GM23338 (cell line): ENCODE data around the gene TNS1.

Experiments used
- CREB1 ChIP-seq: fragments of 250-450 bp; sonication (Bioruptor Pico); IDR thresholded peaks from 2 replicates; pipeline ENCODE4 v1.5.0; 2020; ENCODE audit warnings: low read depth, mild to moderate bottlenecking, moderate library complexity
- EZH2 ChIP-seq: fragments of 200-600 bp; sonication (generic); IDR thresholded peaks from one replicate; pipeline ENCODE4 v1.8.0; 2017; ENCODE audit warnings: antibody characterized with exemption, mild to moderate bottlenecking, low read depth; ENCODE audit not compliant: unreplicated experiment
- EZH2phosphoT487 ChIP-seq: fragments of 200-600 bp; sonication (generic); IDR thresholded peaks from one replicate; pipeline ENCODE4 v1.8.1; 2018; ENCODE audit warnings: antibody characterized with exemption; ENCODE audit not compliant: unreplicated experiment
- JUNB ChIP-seq: IDR thresholded peaks from one replicate; pipeline ENCODE4 v1.6.1; 2016; ENCODE audit warnings: antibody characterized with exemption; ENCODE audit not compliant: unreplicated experiment
- NANOG ChIP-seq: IDR thresholded peaks from 2 replicates; pipeline ENCODE4 v1.6.1; 2016; ENCODE audit warnings: antibody characterized with exemption, borderline replicate concordance
- POLR2AphosphoS5 ChIP-seq: IDR thresholded peaks from 2 replicates; pipeline ENCODE4 v1.6.1; 2016; ENCODE audit warnings: antibody characterized with exemption, low read depth
- STAT1 ChIP-seq: IDR thresholded peaks from one replicate; pipeline ENCODE4 v1.6.1; 2016; ENCODE audit warnings: antibody characterized with exemption; ENCODE audit not compliant: unreplicated experiment
- ZNF462 ChIP-seq: fragments of 250-450 bp; sonication (Bioruptor Pico); IDR thresholded peaks from 2 replicates; pipeline ENCODE4 v1.5.0; 2020; ENCODE audit warnings: mild to moderate bottlenecking, moderate library complexity
- TF ChIP-seq, protein P1 (sequence below): IDR thresholded peaks from one replicate; pipeline ENCODE4 v1.6.1; 2018; ENCODE audit warnings: antibody characterized with exemption; ENCODE audit not compliant: unreplicated experiment
- TF ChIP-seq, protein P2 (sequence below), 2 experiments: fragments of 200-600 bp in 1 of 2; sonication (generic) in 1 of 2; conservative IDR thresholded peaks; 2 replicates each; pipeline versions ENCODE4 v1.5.1 to v1.6.1; 2016 to 2017; ENCODE audit warnings: antibody characterized with exemption in 2 of 2, low read depth in 2 of 2, mild to moderate bottlenecking in 2 of 2, moderate library complexity in 1 of 2
- TF ChIP-seq, protein P3 (sequence below): IDR thresholded peaks from 2 replicates; pipeline ENCODE4 v1.6.1; 2016; ENCODE audit warnings: antibody characterized with exemption

DNA sequence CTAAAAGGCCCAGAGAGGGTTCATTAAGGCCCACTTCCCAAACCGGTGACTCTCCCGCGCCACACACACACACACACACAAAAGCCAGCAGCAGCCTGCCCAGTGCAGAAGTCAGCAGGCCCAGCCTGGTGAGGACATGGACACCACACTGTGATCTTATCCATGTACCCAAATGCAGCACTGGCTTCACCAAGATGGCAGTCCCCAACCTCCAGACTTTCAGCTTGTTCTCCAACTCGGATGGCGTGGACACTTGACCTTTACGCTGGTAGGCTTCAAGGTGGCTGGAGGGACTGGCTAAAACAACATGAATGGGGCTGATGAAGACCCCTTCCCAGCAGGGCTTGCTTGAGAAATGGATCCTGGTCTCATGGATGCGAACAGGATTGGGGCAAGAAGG is 50.4 kb downstream of the TNS1 start:
- TF ChIP-seq, protein P1, sequence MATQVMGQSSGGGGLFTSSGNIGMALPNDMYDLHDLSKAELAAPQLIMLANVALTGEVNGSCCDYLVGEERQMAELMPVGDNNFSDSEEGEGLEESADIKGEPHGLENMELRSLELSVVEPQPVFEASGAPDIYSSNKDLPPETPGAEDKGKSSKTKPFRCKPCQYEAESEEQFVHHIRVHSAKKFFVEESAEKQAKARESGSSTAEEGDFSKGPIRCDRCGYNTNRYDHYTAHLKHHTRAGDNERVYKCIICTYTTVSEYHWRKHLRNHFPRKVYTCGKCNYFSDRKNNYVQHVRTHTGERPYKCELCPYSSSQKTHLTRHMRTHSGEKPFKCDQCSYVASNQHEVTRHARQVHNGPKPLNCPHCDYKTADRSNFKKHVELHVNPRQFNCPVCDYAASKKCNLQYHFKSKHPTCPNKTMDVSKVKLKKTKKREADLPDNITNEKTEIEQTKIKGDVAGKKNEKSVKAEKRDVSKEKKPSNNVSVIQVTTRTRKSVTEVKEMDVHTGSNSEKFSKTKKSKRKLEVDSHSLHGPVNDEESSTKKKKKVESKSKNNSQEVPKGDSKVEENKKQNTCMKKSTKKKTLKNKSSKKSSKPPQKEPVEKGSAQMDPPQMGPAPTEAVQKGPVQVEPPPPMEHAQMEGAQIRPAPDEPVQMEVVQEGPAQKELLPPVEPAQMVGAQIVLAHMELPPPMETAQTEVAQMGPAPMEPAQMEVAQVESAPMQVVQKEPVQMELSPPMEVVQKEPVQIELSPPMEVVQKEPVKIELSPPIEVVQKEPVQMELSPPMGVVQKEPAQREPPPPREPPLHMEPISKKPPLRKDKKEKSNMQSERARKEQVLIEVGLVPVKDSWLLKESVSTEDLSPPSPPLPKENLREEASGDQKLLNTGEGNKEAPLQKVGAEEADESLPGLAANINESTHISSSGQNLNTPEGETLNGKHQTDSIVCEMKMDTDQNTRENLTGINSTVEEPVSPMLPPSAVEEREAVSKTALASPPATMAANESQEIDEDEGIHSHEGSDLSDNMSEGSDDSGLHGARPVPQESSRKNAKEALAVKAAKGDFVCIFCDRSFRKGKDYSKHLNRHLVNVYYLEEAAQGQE = no peak
- TF ChIP-seq, protein P2, sequence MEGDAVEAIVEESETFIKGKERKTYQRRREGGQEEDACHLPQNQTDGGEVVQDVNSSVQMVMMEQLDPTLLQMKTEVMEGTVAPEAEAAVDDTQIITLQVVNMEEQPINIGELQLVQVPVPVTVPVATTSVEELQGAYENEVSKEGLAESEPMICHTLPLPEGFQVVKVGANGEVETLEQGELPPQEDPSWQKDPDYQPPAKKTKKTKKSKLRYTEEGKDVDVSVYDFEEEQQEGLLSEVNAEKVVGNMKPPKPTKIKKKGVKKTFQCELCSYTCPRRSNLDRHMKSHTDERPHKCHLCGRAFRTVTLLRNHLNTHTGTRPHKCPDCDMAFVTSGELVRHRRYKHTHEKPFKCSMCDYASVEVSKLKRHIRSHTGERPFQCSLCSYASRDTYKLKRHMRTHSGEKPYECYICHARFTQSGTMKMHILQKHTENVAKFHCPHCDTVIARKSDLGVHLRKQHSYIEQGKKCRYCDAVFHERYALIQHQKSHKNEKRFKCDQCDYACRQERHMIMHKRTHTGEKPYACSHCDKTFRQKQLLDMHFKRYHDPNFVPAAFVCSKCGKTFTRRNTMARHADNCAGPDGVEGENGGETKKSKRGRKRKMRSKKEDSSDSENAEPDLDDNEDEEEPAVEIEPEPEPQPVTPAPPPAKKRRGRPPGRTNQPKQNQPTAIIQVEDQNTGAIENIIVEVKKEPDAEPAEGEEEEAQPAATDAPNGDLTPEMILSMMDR (conservative IDR thresholded peaks at IDR 0.05; ENCODE audit: low read depth in 2 of 2) = no peak
- TF ChIP-seq POLR2AphosphoS5 = no peak
- TF ChIP-seq, protein P3, sequence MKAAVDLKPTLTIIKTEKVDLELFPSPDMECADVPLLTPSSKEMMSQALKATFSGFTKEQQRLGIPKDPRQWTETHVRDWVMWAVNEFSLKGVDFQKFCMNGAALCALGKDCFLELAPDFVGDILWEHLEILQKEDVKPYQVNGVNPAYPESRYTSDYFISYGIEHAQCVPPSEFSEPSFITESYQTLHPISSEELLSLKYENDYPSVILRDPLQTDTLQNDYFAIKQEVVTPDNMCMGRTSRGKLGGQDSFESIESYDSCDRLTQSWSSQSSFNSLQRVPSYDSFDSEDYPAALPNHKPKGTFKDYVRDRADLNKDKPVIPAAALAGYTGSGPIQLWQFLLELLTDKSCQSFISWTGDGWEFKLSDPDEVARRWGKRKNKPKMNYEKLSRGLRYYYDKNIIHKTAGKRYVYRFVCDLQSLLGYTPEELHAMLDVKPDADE = no peak
- TF ChIP-seq STAT1 = no peak
- no peak for TF ChIP-seq EZH2
- TF ChIP-seq JUNB = no peak
- no peak for TF ChIP-seq EZH2phosphoT487
- no peak for TF ChIP-seq CREB1 (CRISPR knock-in tag)
- no peak for TF ChIP-seq ZNF462 (CRISPR knock-in tag)
- no peak for TF ChIP-seq NANOG
